HG02588 (cell line): ENCODE measurements around the gene TRIM69.
"Not testable (repeated sequence)": the region's sequence is repeated elsewhere in the genome, so short reads cannot be mapped to it uniquely, and the experiment has no call there.

Source experiments
- ATAC-seq: cut with Tn5 transposase; IDR thresholded peaks from one replicate; pipeline ENCODE4 v1.9.1; 2021; ENCODE audit warnings: mild to moderate bottlenecking, moderate library complexity; ENCODE audit not compliant: unreplicated experiment

The TRIM69 gene

GRCh38 chr15:44735482-44736180, 697 bp upstream of the TRIM69 start:
- ATAC-seq: peak; percentile 43

- ATAC-seq: no peak
Measured at GRCh38 chr15:44738340-44738984, 2.1 kb downstream of the TRIM69 start.

GRCh38 chr15:44739222-44739847, 3.0 kb downstream of the TRIM69 start:
- not testable (repeated sequence) for ATAC-seq

GRCh38 chr15:44743454-44743853, 7.1 kb downstream of the TRIM69 start:
- not testable (repeated sequence) for ATAC-seq

GRCh38 chr15:44753345-44753744, 17.0 kb downstream of the TRIM69 start:
- no peak for ATAC-seq

GRCh38 chr15:44763187-44763586, 26.9 kb downstream of the TRIM69 start:
- no peak for ATAC-seq

GRCh38 chr15:44763848-44764247, 27.5 kb downstream of the TRIM69 start:
- no peak for ATAC-seq

- no peak for ATAC-seq
Measured at GRCh38 chr15:44765036-44765435, 28.7 kb downstream of the TRIM69 start.

- no peak for ATAC-seq
Measured at GRCh38 chr15:44769521-44769920, 33.2 kb downstream of the TRIM69 start.

GRCh38 chr15:44770715-44771114, 34.4 kb downstream of the TRIM69 start:
- not testable (repeated sequence) for ATAC-seq

- ATAC-seq: no peak
Measured at GRCh38 chr15:44775953-44776352, 39.6 kb downstream of the TRIM69 start.

- ATAC-seq: no peak
Measured at GRCh38 chr15:44779761-44780160, 43.4 kb downstream of the TRIM69 start.

- ATAC-seq: no peak
Measured at GRCh38 chr15:44780608-44781007, 44.3 kb downstream of the TRIM69 start.

GRCh38 chr15:44781128-44781810, 44.9 kb downstream of the TRIM69 start:
- ATAC-seq: no peak

- no peak for ATAC-seq
Measured at GRCh38 chr15:44782516-44782915, 46.2 kb downstream of the TRIM69 start.

- not testable (repeated sequence) for ATAC-seq
Measured at GRCh38 chr15:44784918-44785274, 48.6 kb downstream of the TRIM69 start.

GRCh38 chr15:44788748-44789147, 52.4 kb downstream of the TRIM69 start:
- no peak for ATAC-seq

- ATAC-seq: no peak
Measured at GRCh38 chr15:44790215-44790614, 53.9 kb downstream of the TRIM69 start.

GRCh38 chr15:44790656-44791055, 54.3 kb downstream of the TRIM69 start:
- no peak for ATAC-seq

- no peak for ATAC-seq
Measured at GRCh38 chr15:44792715-44793114, 56.4 kb downstream of the TRIM69 start.

GRCh38 chr15:44794072-44794471, 57.7 kb downstream of the TRIM69 start:
- no peak for ATAC-seq

GRCh38 chr15:44796508-44796907, 60.2 kb downstream of the TRIM69 start:
- no peak for ATAC-seq
